Nephron progenitor cell (in vitro differentiated cells): ENCODE data around the gene MUS81.
"Not testable (repeated sequence)": the region's sequence is repeated elsewhere in the genome, so short reads cannot be mapped to it uniquely, and the experiment has no call there.

Experiments
- DNase-seq: peaks from one replicate; pipeline ENCODE4 v3.0.0; 2021
- H3K27ac Mint-ChIP-seq: 2 replicates; pipeline ENCODE4 v1.8.0; 2021; ENCODE audit warnings: mild to moderate bottlenecking, moderate library complexity, mixed read lengths
- H3K27me3 Mint-ChIP-seq: 2 replicates; pipeline ENCODE4 v1.8.0; 2021; ENCODE audit warnings: mild to moderate bottlenecking, low read depth, mixed read lengths; ENCODE audit not compliant: poor library complexity
- H3K36me3 Mint-ChIP-seq: 2 replicates; pipeline ENCODE4 v1.8.0; 2021; ENCODE audit warnings: low read depth, mixed read lengths
- H3K4me1 Mint-ChIP-seq: 2 replicates; pipeline ENCODE4 v1.8.0; 2021; ENCODE audit warnings: mixed read lengths
- H3K4me3 Mint-ChIP-seq: 2 replicates; pipeline ENCODE4 v1.8.0; 2021; ENCODE audit warnings: mild to moderate bottlenecking, moderate library complexity, mixed read lengths
- H3K9me3 Mint-ChIP-seq: 2 replicates; pipeline ENCODE4 v1.8.0; 2021; ENCODE audit warnings: mild to moderate bottlenecking, moderate library complexity, mixed read lengths
- TF ChIP-seq, protein P1 (sequence below): fragments of 200-600 bp; sonication (generic); IDR thresholded peaks from 2 replicates; pipeline ENCODE4 v1.5.0; 2021; ENCODE audit warnings: antibody characterized with exemption

The MUS81 gene

DNA sequence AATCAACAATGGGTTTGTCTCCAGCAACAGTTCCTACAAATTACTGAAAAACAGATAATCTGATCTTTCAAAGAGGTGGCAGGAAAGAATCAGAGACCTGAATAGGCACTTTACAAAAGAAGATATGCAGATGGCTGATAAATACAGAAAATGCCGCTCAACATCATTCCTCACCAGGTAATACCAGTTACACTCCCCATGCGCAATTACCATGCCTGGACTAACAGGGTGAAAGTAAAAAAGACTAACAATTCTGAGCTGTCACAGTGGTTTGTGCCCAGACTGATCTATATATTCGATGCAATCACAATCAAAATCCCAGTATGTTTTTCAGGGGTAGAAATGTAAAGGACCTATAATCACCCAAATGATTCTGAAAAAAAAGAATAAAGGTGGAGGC is 16.4 kb upstream of the MUS81 start:
- Mint-ChIP-seq H3K36me3 (no peaks in the 10 kb centered on the region), H3K27ac (no peak overlapping the region), H3K9me3 (no peaks in the 10 kb centered on the region), H3K27me3 (peaks cover 22% of the 10 kb centered on the region), H3K4me1 (no peaks in the 10 kb centered on the region), H3K4me3 (no peak overlapping the region)
- TF ChIP-seq, protein P1, sequence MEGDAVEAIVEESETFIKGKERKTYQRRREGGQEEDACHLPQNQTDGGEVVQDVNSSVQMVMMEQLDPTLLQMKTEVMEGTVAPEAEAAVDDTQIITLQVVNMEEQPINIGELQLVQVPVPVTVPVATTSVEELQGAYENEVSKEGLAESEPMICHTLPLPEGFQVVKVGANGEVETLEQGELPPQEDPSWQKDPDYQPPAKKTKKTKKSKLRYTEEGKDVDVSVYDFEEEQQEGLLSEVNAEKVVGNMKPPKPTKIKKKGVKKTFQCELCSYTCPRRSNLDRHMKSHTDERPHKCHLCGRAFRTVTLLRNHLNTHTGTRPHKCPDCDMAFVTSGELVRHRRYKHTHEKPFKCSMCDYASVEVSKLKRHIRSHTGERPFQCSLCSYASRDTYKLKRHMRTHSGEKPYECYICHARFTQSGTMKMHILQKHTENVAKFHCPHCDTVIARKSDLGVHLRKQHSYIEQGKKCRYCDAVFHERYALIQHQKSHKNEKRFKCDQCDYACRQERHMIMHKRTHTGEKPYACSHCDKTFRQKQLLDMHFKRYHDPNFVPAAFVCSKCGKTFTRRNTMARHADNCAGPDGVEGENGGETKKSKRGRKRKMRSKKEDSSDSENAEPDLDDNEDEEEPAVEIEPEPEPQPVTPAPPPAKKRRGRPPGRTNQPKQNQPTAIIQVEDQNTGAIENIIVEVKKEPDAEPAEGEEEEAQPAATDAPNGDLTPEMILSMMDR: no peak
- DNase-seq: no peak

GRCh38 chr11:65844231-65844872 is 15.9 kb upstream of the MUS81 start:
- Mint-ChIP-seq H3K4me1 (peaks cover 4% of the 10 kb centered on the region), H3K27ac (no peak overlapping the region), H3K27me3 (peaks cover 22% of the 10 kb centered on the region), H3K36me3 (no peaks in the 10 kb centered on the region), H3K4me3 (no peak overlapping the region), H3K9me3 (no peaks in the 10 kb centered on the region)
- no peak for DNase-seq
- TF ChIP-seq, protein P1: no peak

DNA sequence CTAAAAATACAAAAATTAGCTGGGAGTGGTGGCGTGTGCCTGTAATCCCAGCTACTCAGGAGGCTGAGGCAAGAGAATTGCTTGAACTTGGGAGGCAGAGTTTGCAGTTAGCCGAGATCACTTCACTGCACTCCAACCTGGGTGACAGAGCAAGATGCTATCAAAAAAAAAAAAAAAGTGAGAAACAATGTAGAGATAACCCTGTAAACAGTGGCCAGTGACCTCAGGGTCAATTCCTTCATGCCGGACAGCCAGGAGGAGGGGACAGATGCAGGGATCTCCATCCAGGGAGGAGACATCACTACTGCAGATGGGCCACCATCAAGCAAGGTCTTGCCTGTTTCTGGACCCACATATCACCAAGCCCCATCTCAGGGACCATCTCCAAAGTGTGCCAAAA is 12.5 kb upstream of the MUS81 start:
- no peak overlapping the region for H3K27ac Mint-ChIP-seq
- no peak overlapping the region for H3K4me3 Mint-ChIP-seq
- H3K27me3 Mint-ChIP-seq: peaks cover 17% of the 10 kb centered on the region
- DNase-seq: no peak
- peaks cover 14% of the 10 kb centered on the region for H3K4me1 Mint-ChIP-seq
- peaks cover 13% of the 10 kb centered on the region for H3K36me3 Mint-ChIP-seq
- peaks cover 4% of the 10 kb centered on the region for H3K9me3 Mint-ChIP-seq
- TF ChIP-seq, protein P1: no peak

DNA sequence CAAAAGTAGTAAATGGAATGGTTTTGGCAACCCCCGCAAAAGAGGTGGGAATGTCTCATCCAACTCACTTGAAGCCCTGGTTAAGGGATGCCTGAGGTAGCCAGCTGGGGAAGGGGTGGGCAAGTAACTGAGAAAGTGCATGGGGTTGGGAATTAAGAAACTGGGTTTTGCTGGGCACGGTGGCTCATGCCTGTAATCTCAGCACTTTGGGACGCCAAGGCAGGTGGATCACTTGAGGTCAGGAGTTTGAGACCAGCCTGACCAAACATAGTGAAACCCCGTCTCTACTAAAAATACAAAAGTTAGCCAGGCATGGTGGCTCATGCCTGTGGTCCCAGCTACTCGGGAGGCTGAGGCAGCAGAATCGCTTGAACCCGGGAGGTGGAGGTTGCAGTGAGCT is 11.5 kb upstream of the MUS81 start:
- Mint-ChIP-seq H3K27me3 (peaks cover 14% of the 10 kb centered on the region), H3K36me3 (peaks cover 19% of the 10 kb centered on the region), H3K4me1 (peaks cover 14% of the 10 kb centered on the region)
- not testable (repeated sequence) for H3K4me3 Mint-ChIP-seq, H3K27ac Mint-ChIP-seq, H3K9me3 Mint-ChIP-seq, DNase-seq

GRCh38 chr11:65849366-65849765 is 10.9 kb upstream of the MUS81 start:
- TF ChIP-seq, protein P1: no peak
- Mint-ChIP-seq H3K4me1 (peaks cover 17% of the 10 kb centered on the region), H3K4me3 (no peak overlapping the region), H3K27ac (peak overlapping the region; percentile 57), H3K9me3 (peaks cover 4% of the 10 kb centered on the region), H3K36me3 (peaks cover 26% of the 10 kb centered on the region), H3K27me3 (peaks cover 14% of the 10 kb centered on the region)
- no peak for DNase-seq

GRCh38 chr11:65849771-65850216 is 10.4 kb upstream of the MUS81 start:
- no peak overlapping the region for H3K4me3 Mint-ChIP-seq
- H3K27ac Mint-ChIP-seq: no peak overlapping the region
- H3K36me3 Mint-ChIP-seq: peaks cover 30% of the 10 kb centered on the region
- TF ChIP-seq, protein P1: no peak
- peaks cover 4% of the 10 kb centered on the region for H3K9me3 Mint-ChIP-seq
- peaks cover 21% of the 10 kb centered on the region for H3K4me1 Mint-ChIP-seq
- no peak for DNase-seq
- H3K27me3 Mint-ChIP-seq: peaks cover 14% of the 10 kb centered on the region
